HG02642 (cell line): Measurements from ENCODE around the gene RNLS.
"Not testable (repeated sequence)": the region's sequence is repeated elsewhere in the genome, so short reads cannot be mapped to it uniquely, and the experiment has no call there.

Experiments
- ATAC-seq: cut with Tn5 transposase; IDR thresholded peaks from one replicate; pipeline ENCODE4 v1.9.1; 2021; ENCODE audit warnings: mild to moderate bottlenecking; ENCODE audit not compliant: unreplicated experiment, poor library complexity

The RNLS gene

DNA sequence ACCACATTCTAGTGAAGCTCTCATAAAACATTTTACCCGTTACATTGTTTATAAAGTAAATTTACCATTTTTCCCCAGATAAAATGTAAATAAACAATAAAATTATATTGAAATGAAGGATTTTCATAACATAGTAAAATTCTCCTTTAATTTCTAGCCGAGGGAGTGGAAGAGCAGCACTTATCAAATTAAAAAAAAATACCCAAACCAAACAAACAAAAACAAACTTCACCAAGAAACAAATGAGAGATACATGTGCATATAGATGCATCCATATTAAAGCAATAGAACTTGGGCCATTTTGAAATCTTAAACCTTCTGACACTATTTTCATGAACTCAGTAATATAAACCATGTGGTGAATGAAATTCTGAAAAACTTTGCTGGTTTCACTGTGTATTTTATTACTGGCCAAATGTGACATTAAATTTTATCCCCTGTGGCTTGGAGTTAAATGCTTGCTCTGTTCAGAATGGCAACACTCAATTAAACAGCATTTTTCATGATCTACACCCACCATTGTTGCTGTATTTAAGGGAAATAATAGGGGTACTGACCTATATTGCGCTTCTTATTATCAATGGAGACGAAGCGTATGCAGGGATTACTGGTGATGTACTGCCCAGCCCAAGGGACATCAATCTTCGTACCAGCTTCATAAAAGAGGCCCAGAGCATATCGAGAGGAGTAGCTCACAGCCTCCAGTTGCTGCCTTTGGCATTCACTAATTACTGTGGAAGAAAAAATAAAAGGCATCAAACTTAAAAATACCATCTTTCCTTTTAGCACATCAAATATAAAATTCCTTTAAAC lies 220.9 kb downstream of the RNLS start:
- ATAC-seq: no peak

DNA sequence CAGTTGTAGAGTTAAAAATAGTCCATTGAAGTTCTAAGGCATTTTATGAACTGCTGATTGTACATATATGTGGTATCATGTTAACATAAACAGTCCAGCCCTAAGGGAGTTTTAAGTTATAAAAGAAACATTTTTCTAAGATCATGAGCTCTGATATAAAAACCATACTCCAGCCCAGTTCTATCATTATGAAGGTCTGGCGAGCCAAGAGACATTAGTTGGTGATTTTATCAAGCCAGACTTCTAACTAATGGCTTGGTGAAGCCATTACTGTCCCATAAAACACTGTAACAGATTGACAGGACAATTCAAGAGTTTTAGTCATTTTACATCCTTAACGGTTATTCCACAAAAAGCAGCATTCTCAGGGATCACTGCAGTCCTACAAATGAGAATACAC lies 221.6 kb downstream of the RNLS start:
- ATAC-seq: no peak

DNA sequence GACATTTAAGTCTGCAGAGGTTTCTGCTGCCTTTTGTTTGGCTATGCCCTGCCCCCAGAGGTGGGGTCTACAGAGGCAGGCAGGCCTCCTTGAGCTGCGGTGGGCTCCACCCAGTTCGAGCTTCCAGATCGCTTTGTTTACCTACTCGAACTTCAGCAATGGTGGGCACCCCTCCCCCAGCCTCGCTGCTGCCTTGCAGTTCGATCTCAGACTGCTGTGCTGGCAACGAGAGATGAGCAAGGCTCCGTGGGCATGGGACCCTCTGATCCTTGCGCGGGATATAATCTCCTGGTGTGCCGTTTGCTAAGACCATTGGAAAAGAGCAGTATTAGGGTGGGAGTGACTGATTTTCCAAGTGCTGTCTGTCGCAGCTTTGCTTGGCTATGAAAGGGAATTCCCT lies 227.4 kb downstream of the RNLS start:
- ATAC-seq: not testable (repeated sequence)

DNA sequence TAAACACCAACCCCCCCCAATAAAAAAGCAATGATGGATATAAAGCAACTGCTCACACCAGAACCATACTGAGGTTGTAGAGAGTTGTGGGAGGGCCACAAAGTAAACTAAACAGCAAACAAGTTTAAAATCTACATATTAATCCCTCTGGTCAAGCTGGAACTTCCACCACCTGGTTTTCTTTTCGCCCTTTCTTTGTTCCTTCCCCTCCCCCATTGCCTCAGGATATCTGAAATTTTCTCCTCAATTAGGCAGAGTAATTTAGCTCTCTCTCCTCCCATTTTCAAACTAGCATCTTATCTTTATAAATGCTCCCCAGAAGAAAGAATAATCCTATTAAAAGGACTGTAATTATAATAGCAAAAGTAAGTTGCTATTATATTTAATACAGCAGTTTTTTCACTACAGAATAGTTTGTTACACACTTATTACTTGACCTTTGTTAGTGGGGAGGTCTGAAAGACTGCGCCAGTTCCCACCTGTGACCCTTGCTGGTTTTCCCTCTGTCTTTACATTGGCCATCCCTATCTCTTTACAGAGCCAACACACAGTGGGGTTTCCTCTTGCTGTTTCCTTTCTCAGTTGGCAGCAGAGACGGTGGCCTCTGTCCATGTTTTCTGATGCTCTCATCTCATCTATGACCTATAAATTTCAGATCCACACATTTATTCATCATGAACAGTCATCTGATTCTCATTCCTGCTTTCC lies 235.4 kb downstream of the RNLS start:
- no peak for ATAC-seq

DNA sequence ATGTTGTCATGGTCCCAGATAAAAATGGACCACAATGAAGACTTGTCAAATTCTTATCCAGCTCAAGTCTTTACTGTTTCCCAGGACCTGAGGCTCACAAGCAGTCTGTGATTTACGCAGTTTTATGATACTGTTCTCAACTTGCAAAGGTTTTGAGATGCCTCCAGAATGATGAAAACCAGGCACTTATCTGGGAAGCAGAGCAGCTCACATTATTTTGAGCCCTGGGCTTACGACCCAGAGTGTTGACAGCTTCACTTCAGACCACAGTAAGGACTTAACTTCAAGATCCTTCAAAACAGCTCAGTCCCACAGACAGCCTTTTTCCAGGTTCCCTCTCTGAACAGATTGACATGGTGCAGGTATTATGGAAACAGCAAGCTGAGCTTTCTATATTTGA lies 236.1 kb downstream of the RNLS start:
- no peak for ATAC-seq

DNA sequence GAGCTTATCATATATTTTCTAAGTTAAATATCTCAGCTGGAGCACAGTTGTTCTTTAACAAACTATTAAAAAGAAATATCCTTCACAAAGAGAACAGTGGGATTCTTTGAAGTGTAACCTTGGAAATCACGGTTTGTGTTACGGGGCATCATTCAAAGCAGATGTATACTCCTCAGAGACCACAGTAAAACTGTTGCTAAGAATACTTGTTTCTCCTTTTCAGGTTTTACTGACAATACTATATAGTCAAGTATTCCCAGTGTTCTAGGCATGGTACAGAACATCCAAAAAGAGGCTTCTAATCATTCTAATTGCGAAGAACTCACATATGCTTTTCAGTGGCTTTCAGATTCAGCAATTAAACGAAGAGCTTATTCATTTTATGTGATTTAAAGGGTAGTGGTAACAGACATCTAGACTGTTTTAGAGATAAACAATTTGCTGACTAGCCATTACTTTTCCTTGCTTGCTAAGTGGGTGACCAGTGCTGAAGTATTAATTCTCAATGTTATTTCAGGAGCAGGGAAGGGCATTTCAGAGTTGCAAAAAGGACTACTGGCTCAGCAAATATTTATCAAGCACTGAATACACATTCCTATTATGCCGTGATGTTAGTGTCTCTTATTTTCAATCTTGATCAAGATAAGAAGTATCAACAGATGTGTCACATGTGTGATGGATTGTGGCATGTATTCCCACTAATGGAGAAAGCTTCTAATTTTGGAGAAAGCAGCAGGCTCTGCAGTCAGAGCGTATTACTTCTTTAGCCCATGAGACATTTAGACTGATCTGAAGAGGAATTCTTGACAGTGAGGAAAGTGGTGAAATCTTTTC lies 236.8 kb downstream of the RNLS start:
- no peak for ATAC-seq

DNA sequence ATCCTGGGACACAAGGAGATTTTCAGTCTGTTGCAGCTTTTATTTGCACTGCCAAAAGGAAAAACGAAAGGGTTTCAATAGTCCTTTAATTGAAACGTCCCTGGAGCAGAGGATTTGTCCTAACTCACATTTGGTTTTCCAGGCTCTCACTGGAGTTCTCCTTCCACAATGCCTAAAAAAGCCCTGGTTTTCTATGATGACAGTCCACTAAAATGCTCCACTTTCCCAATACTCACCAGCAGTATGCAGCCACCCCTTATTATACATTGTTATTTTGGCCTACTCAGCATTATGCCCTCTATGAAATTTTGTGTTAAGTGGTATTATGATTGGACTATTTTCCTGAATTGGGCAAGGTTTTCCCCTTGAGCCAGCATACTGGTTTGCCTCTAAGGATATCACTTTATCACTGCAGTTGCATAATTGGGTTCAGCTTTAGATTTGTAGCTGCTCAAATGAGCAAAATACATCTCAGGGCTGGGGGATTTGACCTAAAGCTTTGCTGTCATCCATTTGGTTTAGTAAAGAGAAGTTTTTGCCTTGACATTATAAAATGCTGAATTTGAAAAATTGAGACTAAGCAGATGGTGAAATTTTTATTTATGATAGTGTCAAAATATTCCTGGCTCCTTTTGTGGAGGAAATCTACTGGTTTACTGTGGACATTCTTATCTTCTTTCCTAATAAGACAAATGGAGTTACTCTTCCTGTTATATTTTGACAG lies 239.2 kb downstream of the RNLS start:
- ATAC-seq: no peak

DNA sequence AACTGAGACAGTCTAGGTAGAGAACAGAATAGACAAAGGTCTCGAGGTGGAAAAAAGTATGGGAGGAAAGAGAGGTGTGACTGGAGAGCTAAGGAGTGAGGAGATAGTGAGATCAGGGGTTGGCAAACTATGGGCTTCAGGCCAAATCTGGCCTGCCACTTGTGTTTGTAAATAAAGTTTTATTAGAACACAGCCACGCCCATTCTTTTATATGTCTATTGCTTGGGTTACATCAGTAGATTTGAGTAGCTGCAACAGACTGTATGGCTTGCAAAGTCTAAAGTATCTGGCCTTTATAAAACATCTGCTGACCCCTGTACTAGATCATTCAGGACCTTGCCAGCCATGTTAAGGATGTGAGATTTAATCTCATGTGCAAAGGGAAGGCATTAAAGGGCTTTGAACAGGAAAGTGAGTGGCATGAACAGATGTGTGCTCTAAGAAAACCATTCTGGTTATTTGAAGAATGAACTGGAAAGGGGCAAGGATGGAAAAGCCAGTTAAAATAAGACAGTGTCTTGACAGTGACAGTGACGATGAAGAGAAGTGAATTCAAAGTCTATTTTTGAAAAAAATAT lies 240.3 kb downstream of the RNLS start:
- ATAC-seq: no peak

DNA sequence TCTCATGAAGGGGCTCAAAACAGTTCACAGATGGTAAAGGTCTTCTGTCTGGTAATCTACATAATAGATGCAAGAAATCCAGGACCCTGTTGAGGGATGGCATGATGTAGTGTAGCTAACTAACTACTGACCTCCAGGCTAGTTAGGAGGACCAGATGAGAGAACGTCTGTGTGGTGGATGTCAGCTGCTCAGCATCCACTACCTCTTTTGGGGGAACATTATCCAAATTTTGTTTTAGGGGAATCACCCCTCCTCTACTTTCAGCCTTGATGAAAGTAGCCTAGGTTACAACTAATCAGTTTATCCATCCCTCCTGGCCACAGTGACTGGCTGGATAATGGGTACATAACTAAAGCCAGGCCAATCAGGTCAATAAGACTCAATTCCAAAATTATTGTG lies 246.0 kb downstream of the RNLS start:
- ATAC-seq: no peak

DNA sequence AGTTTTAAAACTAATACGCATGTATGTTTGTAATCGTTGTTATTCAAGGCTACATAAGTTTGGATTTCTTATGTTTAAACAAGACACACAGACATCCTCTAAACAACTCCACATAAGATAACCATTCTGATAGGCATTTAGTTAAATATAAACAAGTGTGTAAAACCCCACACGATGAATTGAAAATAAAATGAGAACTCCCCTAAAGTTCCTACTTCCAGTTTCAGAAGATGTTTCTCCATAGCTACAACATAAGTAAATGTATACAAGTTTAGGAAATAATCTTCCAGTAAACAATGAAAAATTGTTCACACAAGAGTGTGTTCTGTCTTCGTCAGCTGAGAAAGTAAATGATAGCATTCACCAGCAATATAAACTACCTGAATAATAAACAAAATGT lies 246.8 kb downstream of the RNLS start:
- ATAC-seq: no peak

DNA sequence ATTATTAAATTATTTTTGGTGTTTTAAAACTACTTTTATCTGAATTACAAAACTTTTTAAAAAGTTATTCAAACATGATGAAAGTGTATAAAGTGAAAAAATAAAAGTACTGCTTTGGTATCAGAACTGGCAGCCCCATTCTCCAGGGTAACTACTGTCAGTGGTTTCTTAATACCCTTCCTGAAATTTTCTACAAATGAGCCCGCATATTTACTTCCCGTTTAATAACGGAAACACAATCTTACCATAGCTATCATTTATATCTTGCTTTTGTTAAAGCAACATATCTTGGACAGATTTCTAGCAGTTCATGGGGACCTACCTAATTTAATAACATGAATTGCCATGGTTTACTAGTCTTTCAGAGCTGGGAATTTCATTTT lies 249.9 kb downstream of the RNLS start:
- ATAC-seq: no peak

DNA sequence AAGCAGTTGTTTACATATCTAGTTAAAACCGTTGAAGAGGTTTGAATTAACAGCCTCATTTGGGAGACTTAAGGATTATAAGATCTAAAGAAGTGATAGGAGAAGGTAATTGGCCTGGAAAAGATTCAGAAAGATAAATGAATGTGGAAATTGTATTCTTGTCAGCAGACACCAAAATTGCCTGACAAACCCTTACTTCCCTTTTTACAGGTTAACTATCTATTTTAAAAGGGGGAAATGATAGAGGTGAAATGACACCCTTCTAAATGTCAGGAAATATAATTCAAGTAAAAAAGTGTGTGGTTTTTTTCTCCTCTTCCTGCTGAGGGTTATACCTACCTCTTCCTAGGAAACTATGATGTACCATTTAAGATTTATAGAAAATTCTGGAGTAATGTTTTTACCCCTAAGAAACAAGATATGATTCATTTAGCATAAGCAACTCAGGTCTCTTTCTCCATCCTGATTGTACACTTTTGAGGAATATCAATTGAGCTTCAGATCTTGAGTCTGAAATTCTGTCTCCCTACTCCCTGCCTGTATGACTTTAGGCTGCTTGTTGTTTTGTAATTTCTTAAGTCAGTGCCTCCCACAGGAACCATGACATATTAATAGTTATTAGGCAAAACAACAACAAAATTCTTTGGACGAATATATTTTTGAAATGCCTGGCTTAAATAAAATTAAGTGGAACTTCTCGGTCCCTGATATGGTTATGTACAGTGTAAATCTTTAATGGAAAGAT lies 250.4 kb downstream of the RNLS start:
- ATAC-seq: no peak

DNA sequence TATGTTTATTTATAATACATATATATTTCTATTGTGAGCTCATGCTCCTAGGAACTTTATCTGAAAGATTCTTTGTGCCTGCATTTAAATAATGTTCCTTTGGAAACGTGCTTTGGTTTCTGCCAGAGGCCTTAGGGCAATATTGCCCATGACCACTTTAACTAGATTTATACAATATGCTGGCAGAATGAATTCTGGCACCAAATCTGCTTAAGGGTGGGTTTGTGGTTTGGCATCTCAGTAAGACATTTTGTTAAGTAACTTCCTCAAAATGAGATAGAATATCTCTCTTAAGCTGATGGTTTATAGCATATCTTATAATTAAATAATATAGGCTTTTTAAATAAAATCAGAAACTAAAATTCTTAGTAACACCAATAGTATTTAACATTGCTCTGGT lies 252.9 kb downstream of the RNLS start:
- ATAC-seq: no peak

DNA sequence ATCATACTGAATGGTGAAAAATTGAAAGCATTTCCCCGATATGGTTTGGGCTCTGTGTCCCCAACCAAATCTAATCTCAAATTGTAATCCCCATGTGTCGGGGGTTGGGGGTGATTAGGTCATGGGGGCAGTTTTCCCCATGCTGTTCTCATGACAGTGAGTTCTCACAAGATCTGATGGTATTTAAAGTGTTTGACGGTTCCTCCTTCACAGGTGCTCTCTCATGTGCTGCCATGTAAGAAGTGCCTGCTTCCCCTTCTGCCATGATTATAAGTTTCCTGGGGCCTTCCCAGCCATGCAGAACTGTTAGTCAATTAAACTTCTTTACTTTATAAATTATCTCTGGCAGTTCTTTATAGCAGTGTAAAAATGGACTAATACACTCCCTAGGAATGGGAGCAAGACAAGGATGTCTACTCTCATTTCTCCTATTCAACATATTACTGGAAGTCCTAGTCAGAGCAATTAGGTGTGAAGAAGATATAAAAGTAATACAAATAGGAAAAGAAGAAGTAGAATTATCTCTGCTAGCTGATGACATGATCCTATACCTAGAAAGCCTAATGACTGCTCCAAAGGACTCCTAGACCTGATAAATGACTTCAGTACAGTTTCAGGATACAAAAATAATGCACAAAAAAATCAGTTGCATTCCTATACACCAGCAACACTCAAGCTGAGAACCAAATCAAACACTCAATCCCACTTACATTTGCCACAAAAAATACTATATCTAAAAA lies 260.6 kb downstream of the RNLS start:
- no peak for ATAC-seq

DNA sequence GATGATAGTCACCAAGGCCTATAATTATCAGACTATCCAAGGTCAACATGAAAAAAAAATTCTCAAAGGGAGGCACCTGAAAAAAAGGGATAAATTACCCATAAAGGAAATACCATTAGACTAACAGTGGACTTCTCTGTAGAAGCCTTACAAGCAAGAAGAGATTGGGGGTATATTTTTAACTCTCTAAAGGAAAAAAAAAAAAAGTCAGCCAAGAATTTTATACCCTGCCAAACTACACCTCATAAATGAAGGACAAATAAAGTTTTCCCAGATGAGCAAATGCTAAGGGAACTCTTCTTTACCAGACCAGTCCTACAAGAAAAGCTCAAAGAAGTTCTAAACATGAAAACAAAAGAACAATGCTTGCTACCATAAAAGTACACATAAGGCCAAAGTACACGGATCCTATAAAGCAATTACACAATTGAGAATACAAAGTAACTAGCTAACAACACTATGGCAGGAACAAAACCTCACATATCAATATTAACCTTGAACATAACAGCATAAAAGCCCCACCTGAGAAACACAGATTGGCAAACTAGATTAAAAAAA lies 263.1 kb downstream of the RNLS start:
- ATAC-seq: no peak

DNA sequence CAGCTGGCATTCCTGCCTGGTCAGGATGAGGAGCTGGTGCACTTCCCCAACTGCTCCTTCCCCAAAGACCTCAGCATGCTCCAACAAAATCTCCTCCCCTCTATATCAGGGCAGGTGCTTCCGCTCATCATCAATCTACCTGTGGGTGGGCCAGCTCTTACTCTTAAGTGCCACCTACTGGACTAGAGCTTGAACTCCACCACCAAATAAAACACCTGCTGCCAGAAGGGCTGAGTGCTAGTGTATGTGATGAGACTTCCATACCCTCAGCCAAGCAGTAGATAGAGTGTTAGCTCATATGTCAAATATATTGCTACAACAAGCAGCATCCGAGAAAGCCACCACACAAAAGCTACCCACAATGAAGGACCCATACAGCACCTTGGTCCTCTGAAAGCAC lies 264.3 kb downstream of the RNLS start:
- no peak for ATAC-seq

DNA sequence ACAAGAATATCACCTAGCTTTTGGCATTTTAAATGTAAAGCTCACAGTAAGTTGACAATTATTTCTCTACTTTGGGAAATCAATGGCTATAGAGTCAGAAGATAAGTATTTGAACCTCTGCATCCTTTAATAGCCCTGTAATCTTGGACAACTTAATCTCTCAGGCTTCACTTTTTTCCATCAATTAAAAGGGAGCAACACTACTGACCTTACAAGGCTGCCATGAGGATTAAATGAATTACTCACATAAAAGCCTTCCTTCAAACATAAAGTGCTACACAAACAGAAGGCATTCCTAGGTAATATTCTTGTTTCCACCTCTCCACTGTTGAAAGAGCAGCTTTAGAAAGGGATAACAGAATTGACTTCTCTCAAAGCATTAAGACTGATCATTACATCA lies 266.0 kb downstream of the RNLS start:
- no peak for ATAC-seq

DNA sequence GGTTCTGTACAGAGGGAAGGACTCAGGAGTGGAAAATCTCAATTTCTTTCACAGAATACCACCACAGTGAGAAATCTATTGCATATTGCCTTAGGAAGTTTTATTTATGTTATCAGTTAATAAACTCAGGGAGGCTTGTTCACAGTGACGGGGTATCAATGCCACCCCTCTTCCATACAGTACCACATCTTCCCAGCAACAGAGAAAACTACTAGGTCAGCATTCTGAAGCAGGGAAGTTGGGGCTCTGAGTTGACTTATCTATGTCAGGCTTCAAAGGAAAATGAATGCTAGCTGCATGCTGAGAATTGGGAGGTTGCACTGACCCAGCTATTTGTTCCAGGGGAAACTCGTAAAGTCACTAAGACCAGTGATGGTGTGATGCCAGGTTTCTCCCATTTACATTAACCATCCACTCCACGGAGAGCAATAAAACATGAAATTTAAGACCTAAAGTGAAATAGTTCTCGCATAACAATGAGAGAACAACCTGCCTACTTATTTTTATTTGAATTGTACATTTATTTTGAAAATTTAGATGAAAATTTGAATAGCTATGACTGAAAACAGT lies 266.7 kb downstream of the RNLS start:
- ATAC-seq: no peak
